ENCODE measurements around the gene LRRC56. TPM values are rescaled to one million over a fixed set of nuclear protein-coding genes. Genes with fewer than 3 reads are reported as not detected.
A peak's percentile ranks its signal among the peaks of the same experiment; 100 is the strongest.

Gene LRRC56
- polyA plus RNA-seq, 1 experiment: 0.86 TPM

DNA sequence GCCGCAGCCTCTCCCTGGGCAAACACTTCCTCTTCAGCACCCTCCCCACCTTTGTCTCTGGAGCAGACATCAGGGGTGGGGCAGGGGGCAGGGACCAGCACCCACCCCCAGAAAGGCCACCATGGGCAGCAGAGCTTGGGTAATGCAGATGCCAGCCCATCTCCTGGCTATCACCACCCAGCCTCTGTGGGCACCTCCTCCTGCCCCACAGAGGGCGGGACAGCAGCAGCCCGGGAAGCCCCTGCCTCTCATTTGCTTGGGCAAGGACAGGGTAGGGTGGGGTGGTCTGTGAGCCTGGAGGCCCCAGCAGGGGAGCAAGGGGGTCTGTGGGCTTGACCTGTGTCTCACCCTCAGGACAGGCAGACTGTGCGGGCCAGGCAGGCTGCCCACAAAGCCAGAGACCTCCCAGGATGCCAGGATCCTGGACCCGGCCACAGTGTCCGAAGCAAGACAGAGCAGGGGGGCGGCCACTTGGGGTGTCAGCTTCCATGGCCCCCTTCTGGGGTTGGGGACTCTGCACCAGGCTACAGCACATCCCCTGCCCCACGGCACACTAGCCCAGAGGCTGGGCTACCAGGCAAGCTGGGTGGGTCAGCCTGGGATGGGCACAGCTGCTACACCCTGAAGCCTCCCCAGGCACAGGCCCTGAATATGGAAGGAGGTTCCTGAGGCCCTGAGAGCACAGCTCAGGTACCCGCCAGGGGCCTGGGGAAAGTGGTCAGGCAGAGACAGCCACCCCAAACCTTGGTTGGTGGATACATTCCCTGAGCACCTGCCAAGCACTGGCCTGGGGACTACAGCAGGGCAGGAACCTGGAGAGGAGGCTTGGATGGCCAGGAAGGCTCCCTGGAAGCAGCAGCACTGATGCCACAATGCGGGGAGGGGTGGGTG lies 34.8 kb upstream of the LRRC56 start:
- Histone ChIP-seq H3K27ac (ENCODE audit: low read depth, low read length) (peak overlapping the region; percentile 11), H3K27me3 (ENCODE audit: control insufficient read depth, insufficient read depth, low read length) (no peaks in the 10 kb centered on the region), H3K9me3 (ENCODE audit: control insufficient read depth, insufficient read depth, low read length) (peaks cover 16% of the 10 kb centered on the region; the same call in 1 of the 2 replicates), H3K4me3 (ENCODE audit: low read depth, low read length) (no peak overlapping the region)
- CTCF ChIA-PET: interaction anchor here (0.5 kb wide), 1 partner anchor 276 kb away, joined by 3 read pairs; no protein-coding TSS in a partner anchor
- POLR2A ChIA-PET: no interaction called here
- no peak for TF ChIP-seq CTCF (IDR thresholded peaks at IDR 0.05; ENCODE audit: low read depth, low read length)
- DNase-seq (ENCODE audit: low read depth, low spot score): no peak

DNA sequence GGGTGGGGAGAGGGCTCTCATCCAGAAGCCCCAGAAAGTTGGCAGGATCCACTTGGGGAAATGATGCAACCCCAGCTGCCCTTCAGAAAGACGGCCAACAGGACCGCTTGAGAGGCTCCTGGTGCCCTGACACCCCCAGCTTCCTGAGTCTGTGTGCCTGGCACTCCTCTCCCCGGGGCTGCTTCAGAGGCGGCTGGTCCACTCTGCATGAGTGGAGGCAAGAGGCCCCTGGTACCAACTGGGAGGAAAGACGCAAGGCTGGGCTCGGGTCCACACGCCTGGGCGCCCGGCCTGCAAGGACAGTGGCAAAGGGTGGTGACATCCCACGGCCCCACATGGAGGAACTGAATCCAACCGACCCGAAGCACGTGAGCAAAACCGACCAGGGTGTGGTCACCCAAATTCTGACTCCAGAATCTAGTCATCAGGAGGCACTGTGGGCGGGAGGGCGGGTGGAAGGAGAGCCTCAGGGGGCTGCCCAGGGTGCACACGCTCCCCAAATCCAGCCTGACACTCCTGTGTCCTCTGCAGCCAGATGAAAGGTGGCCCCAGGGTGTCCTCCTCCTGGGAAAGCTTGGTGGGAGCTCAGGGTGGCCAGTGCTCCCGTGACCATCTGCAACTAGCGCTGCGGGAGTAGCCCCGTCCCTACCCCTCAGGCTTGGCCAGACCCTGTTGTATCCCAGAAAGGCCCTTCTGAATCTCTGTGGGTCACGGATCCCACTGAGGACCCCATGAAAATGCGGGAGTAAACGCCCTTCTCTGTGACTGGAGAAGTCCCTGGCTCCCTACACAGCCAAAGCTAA lies 33.9 kb upstream of the LRRC56 start:
- no peaks in the 10 kb centered on the region for H3K27me3 ChIP-seq (ENCODE audit: control insufficient read depth, insufficient read depth, low read length)
- peaks cover 9% of the 10 kb centered on the region; the same call in 1 of the 2 replicates for H3K9me3 ChIP-seq (ENCODE audit: control insufficient read depth, insufficient read depth, low read length)
- no peak for DNase-seq (ENCODE audit: low read depth, low spot score)
- H3K27ac ChIP-seq (ENCODE audit: low read depth, low read length): no peak overlapping the region
- TF ChIP-seq CTCF (IDR thresholded peaks at IDR 0.05; ENCODE audit: low read depth, low read length): no peak
- ChIA-PET POLR2A (no interaction called here), CTCF (no interaction called here)
- peak overlapping the region; percentile 58 for H3K4me3 ChIP-seq (ENCODE audit: low read depth, low read length)

- DNase-seq (ENCODE audit: low read depth, low spot score): no peak
- ChIA-PET POLR2A (no interaction called here), CTCF (no interaction called here)
- Histone ChIP-seq H3K27me3 (ENCODE audit: control insufficient read depth, insufficient read depth, low read length) (no peaks in the 10 kb centered on the region), H3K9me3 (ENCODE audit: control insufficient read depth, insufficient read depth, low read length) (no peaks in the 10 kb centered on the region; the same call in 1 of the 2 replicates), H3K27ac (ENCODE audit: low read depth, low read length) (peak overlapping the region; percentile 11), H3K4me3 (ENCODE audit: low read depth, low read length) (peak overlapping the region; percentile 58)
- TF ChIP-seq CTCF (IDR thresholded peaks at IDR 0.05; ENCODE audit: low read depth, low read length): no peak
These were observed 33.0 kb upstream of the LRRC56 start for GRCh38 chr11:504053-504993.

- Histone ChIP-seq H3K27me3 (ENCODE audit: control insufficient read depth, insufficient read depth, low read length) (no peaks in the 10 kb centered on the region), H3K9me3 (ENCODE audit: control insufficient read depth, insufficient read depth, low read length) (no peaks in the 10 kb centered on the region; the same call in 1 of the 2 replicates), H3K4me3 (ENCODE audit: low read depth, low read length) (peak overlapping the region; percentile 58), H3K27ac (ENCODE audit: low read depth, low read length) (peak overlapping the region; percentile 11)
- TF ChIP-seq CTCF (IDR thresholded peaks at IDR 0.05; ENCODE audit: low read depth, low read length): no peak
- CTCF ChIA-PET: no interaction called here
- no peak for DNase-seq (ENCODE audit: low read depth, low spot score)
- POLR2A ChIA-PET: no interaction called here
These were observed 32.4 kb upstream of the LRRC56 start for GRCh38 chr11:504994-505344.
